ENCODE data around the gene CAT. TPM values are rescaled to one million over a fixed set of nuclear protein-coding genes. Genes with fewer than 3 reads are reported as not detected.

CAT gene
- total RNA-seq, 2 donors from 2014 or later: 88.4 to 92.3 TPM

GRCh38 chr11:34458525-34458924 is 19.8 kb downstream of the CAT start:
- no peak for TF ChIP-seq CTCF (IDR thresholded peaks at IDR 0.05)
- Histone ChIP-seq H3K9ac (ENCODE audit: low read depth in 2 of 2, low read length in 2 of 2) (no peak overlapping the region), H3K4me1 (no peaks in the 10 kb centered on the region), H3K9me3 (no peaks in the 10 kb centered on the region), H3K27me3 (no peaks in the 10 kb centered on the region), H3K36me3 (no peaks in the 10 kb centered on the region), H3K27ac (no peak overlapping the region), H3K4me3 (no peak overlapping the region)
- intact Hi-C loops (cut with DNase I): loop anchor here (10.0 kb wide), 1 partner anchor 344 kb away; no protein-coding TSS in a partner anchor
- DNase-seq: no peak

- TF ChIP-seq CTCF (IDR thresholded peaks at IDR 0.05): no peak
Observed at GRCh38 chr11:34459507-34460162, 20.9 kb downstream of the CAT start.

GRCh38 chr11:34460278-34460677 is 21.5 kb downstream of the CAT start:
- Histone ChIP-seq H3K9me3 (no peaks in the 10 kb centered on the region), H3K4me1 (no peaks in the 10 kb centered on the region), H3K4me3 (no peak overlapping the region), H3K9ac (ENCODE audit: low read depth in 2 of 2, low read length in 2 of 2) (no peak overlapping the region), H3K36me3 (no peaks in the 10 kb centered on the region), H3K27me3 (no peaks in the 10 kb centered on the region), H3K27ac (no peak overlapping the region)
- DNase-seq: no peak
- intact Hi-C loops (cut with DNase I): loop anchor here (10.0 kb wide), 1 partner anchor 95 kb away; no protein-coding TSS in a partner anchor
- no peak for TF ChIP-seq CTCF (IDR thresholded peaks at IDR 0.05)

More at GRCh38 chr11:34459507-34460162, 20.9 kb downstream of the CAT start:
- H3K27me3 ChIP-seq: no peaks in the 10 kb centered on the region
- no peak overlapping the region for H3K9ac ChIP-seq (ENCODE audit: low read depth in 2 of 2, low read length in 2 of 2)
- DNase-seq: no peak
- H3K9me3 ChIP-seq: no peaks in the 10 kb centered on the region
- no peaks in the 10 kb centered on the region for H3K36me3 ChIP-seq
- H3K4me3 ChIP-seq: no peak overlapping the region
- H3K4me1 ChIP-seq: no peaks in the 10 kb centered on the region
- intact Hi-C loops (cut with DNase I): loop anchor here (10.0 kb wide), 2 partner anchors 95 to 345 kb away; no protein-coding TSS in a partner anchor
- H3K27ac ChIP-seq: no peak overlapping the region

GRCh38 chr11:34461215-34461614 is 22.5 kb downstream of the CAT start:
- no peaks in the 10 kb centered on the region for H3K36me3 ChIP-seq
- no peak for TF ChIP-seq CTCF (IDR thresholded peaks at IDR 0.05)
- H3K4me3 ChIP-seq: no peak overlapping the region
- H3K9me3 ChIP-seq: no peaks in the 10 kb centered on the region
- no peaks in the 10 kb centered on the region for H3K27me3 ChIP-seq
- no peak overlapping the region for H3K27ac ChIP-seq
- intact Hi-C loops (cut with DNase I): loop anchor here (10.0 kb wide), 1 partner anchor 96 kb away; no protein-coding TSS in a partner anchor
- no peak overlapping the region for H3K9ac ChIP-seq (ENCODE audit: low read depth in 2 of 2, low read length in 2 of 2)
- DNase-seq: no peak
- no peaks in the 10 kb centered on the region for H3K4me1 ChIP-seq

GRCh38 chr11:34464591-34465051 is 25.9 kb downstream of the CAT start:
- no peak for DNase-seq
- intact Hi-C loops (cut with DNase I): loop anchor here (10.0 kb wide), 1 partner anchor 100 kb away; no protein-coding TSS in a partner anchor
- no peaks in the 10 kb centered on the region for H3K9me3 ChIP-seq
- H3K4me3 ChIP-seq: no peak overlapping the region
- no peak overlapping the region for H3K27ac ChIP-seq
- no peaks in the 10 kb centered on the region for H3K4me1 ChIP-seq
- H3K27me3 ChIP-seq: no peaks in the 10 kb centered on the region
- H3K9ac ChIP-seq (ENCODE audit: low read depth in 2 of 2, low read length in 2 of 2): no peak overlapping the region
- no peaks in the 10 kb centered on the region for H3K36me3 ChIP-seq
- TF ChIP-seq CTCF (IDR thresholded peaks at IDR 0.05): no peak
